Urothelium cell line (cell line): ENCODE measurements around the gene ASB11.

ENCODE experiments used
- DNase-seq: peaks from one replicate; pipeline ENCODE4 v3.0.0; 2011; ENCODE audit warnings: low spot score, mixed read lengths
- FAIRE-seq: peaks from 2 replicates; lab custom pipeline; 2011; peaks lifted over from hg19 to GRCh38; lab: Jason Lieb, UNC

ASB11 gene, protein sequence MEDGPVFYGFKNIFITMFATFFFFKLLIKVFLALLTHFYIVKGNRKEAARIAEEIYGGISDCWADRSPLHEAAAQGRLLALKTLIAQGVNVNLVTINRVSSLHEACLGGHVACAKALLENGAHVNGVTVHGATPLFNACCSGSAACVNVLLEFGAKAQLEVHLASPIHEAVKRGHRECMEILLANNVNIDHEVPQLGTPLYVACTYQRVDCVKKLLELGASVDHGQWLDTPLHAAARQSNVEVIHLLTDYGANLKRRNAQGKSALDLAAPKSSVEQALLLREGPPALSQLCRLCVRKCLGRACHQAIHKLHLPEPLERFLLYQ

DNA sequence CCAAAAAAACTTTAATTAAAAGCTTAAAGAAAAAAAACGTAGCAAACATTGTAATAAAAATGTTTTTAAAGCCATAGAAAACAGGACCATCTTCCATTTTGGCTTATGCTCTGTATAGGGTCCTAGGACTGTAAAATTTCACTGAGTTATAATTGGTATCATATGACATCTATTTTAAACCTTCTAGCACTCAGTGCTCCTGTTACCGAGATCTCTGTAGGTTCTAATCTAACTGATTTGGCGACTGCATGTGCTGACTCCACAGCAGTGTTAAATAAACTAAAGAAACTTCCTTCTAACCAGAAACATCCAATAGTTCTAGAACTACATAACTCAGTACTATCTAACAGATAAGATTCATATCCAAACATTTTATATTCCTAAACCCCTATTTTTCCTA, at the start of gene ASB11:
ASB11 (minus strand) TSS at position 132 of the 400 bp plus-strand sequence; CDS start at position 97, 35 bp downstream.
- FAIRE-seq: no peak
- no peak for DNase-seq

DNA sequence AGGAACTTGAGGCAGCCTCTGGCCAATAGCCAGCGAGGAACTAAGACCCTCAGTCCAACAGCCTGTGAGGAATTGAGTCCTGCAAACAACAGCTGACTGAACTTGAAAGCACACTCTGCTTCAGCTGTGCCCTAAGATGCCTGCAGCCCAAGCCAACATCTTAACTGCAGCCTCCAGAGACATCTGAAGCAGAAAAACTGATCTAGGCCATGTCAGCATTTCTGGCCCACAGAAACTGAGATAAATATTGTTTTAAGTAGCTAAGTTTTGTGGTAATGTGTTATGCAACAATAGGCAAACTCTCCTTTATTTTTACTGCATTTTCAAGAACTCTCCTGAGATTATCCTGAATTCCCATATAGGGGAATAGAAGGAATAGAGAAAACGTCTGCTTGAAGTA, 44.3 kb upstream of the ASB11 start:
- FAIRE-seq (no peak), DNase-seq (no peak)

DNA sequence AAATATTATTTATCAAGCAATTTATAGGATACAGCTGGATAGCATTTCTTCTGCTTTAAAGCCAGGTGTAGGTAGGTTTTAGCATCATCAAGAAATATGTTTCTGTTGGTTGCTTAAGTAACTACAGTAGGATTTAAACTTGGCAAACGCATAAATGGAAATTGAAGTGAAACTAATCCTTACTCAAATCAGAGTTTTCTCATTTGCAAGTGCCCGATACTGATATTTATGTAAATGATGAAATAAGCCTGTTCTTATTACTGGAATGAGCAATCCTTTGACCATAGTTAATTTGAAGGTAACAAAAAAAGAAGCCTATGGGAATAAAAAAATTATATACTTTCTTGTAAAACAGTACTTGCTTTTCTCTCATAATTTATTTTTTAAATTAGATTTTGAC, 43.1 kb upstream of the ASB11 start:
- no peak for DNase-seq
- no peak for FAIRE-seq

DNA sequence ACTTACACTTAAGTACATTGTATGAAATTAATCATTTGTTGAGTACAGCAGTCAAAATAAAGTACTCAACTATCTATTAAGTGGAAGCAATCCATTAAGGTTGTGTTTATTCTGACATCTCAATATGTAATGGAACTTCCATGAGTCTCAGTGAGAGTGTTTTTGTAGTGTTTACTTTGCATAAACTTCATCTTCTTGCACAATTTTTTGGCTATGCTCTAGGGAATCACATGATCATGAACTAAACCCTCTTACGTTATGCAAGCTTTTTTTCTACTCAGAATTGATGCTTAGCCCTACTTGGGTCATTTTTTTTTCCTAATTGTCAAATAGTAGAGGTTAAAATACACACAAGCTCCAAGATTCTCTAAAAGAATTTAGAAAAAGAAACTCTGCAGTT, 41.0 kb upstream of the ASB11 start:
- DNase-seq (no peak), FAIRE-seq (no peak)

DNA sequence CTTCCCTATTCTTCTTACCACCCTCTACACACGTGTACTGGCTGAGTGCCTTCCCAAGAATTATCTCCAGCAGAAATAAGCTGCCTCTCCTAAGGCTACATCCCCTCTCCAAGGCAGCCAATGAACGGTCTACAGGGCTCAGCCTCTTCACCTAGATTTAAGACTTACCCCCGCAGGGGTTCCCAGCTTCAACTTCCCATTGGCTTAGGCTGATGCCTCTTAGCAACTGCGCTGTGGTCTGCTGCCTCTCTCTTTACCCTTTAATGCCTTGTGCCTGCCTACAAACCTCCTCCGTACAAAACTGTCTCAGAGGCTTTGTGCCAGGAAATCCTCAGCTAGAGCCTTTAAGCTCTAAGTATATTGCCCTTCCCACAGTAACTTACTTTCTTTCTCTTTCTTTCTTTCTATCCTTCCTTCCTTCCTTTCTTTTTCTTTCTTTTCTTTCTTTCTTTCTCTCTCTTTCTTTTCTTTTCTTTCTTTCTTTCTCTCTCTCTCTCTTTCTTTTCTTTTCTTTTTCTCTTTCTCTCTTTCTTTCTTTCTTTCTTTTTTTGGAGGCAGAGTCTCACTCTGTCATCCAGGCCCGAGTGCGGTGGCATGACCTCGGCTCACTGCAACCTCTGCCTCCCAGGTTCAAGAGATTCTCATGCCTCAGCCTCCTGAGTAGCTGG, 35.0 kb upstream of the ASB11 start:
- DNase-seq (no peak), FAIRE-seq (no peak)

DNA sequence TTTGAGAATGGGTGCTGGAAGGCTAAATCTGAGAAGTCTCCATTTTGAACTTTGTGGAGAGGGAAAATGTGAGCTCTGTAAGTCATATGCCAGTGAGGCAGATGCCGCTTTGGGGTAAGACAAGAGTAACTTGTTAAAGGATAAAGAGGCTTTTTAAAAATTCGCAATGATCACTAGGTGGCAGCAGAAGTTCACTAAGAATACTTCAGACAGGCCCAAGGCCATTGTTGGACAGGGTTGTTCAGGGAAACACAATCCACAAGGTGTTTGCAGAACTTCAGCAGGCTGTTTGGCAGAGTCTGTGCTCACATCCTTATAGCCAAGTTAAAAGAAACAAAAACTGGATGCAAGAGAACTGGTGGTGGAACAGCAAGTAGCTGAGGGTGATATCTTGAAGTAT, 33.6 kb upstream of the ASB11 start:
- DNase-seq (peak; percentile 11), FAIRE-seq (no peak)

DNA sequence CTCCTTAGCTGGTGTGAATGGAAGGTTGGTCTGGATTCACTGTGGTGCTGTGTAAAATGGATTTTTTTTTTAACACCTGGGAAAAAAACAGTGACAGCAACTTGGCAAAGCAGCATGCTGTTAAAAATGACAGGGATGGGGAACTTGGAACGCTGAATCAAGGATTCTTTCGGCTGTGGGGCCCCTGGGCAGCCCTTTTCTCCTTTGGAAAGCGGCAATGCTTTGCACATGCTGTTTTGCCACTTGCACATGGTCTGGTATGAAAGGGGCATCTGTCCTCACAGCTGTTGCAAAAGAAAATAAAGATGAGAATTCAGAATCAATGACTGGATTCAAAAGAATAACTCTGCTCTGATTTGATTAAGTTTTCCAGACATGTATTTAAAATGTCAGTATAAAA, 30.5 kb upstream of the ASB11 start:
- no peak for FAIRE-seq
- no peak for DNase-seq

DNA sequence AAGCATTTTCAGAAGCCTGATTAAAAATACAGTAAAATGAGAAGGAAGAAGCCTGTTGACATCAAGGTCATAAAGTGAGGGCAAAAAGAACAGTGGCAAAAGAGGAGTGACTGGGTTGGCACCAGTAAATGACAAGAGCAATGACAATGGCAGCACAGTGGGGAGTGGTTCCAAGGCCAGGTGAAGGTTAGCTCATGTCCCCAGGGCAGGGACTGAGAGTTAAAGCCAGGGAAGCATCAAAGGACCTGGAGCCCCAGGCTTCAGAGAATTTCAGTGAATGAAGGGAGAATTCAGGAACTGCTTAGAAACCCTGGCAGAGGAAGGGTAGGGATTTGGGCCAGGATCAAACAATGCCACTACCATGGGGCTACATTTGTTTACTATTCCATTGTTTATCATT, 28.7 kb upstream of the ASB11 start:
- FAIRE-seq: no peak
- no peak for DNase-seq

DNA sequence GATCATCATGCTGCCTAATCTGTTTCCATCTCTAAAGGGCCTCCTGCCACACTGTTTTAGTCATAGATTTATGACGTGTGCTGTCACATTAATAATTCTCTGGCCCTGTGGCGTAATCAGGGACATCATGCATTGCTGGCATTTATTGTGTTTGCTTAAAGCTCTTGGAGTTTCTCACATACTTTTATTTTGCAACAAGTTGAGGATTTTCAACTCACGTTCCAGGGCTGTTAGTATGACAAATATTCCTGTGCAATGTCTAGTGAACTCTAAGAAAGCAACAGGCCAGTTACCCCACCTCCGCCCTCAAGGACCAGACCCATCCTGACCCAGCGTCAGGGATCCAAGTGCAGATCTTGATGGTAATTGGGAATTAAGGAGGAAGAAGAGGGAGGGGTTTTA, 27.6 kb upstream of the ASB11 start:
- no peak for FAIRE-seq
- no peak for DNase-seq

DNA sequence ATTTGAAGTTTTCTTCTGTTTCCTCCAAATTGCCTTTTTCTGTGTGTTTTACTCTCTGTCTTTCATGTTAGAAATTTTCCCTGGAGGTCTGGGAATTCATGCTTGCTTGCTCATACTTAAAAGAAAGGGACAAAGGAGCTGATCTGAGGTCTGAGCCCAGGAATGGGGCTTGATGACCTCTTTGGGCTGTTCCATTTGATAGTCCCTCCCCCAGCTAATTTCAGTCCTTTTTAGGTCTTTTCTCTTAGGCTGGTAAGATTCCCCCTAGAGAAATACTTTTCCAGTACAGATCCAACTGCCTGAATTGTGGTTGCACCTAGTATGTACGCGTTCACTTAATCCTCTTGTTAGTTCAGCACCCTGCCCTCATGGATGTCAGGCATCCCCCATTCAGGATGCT, 25.4 kb upstream of the ASB11 start:
- FAIRE-seq (no peak), DNase-seq (no peak)

DNA sequence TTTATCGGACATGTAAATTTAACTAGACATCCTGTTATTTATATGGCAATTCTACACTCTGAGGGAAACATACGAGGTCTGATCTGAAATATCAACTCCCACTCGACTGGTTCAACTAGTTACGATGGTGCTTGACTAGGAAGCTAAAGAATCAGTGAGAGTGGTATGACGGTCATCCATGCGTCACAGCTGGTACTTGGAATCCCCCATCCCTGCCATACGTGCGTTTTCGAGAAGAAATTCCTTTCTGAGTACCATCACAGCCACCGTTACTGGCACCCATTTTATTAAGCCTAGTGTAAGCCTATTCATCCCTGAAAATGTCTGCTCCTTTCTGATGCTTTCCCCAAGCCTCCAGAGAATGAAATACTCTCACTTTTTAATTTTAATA, 20.6 kb upstream of the ASB11 start:
- FAIRE-seq (no peak), DNase-seq (peak; percentile 1)

DNA sequence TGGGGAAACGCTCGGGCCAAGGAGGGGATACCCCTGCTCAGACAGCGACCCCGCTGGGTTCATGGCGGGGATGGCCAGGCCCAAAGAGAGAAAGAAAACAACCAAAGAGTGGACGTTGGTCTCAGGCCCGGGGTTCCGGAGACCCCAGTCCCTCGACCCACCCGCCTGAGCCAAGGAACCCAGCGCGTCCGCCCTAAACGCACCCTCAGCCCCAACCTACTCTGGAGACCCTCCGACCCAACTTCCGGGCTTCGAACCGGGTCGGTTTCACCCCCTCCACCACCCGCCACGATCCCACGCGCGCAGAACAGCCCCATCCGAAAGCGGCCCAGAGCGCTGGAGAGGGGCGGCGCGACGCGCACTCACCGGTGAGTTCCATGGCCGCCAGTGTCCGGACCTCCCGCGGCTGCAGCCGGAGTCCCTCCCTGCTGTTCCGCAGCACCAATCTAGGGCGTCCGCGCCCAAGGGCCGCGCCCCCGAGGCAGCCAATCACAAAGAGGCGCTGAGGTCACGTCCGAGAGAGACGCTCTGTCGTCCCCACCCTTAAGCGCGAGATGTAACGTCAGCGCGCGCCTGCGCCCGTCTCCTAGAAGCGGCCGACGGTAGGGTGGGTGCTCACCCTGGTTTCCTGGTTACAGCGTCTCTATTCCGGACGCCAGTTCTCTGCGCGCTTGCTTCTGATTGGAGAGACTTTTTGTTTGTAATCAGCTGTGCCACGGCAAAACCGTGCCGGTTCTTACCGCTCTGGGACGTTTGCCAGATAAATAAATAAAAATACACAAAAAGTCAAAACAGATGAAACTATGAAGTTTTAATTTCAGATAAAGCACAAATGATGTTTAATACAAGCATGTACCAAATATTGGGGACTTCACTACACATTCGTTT, 19.9 kb upstream of the ASB11 start, which contains the start of gene PIGA:
PIGA (minus strand) TSS at position 389 of the 888 bp plus-strand sequence. CDS start 3,593 bp downstream, outside the sequence.
- FAIRE-seq (no peak), DNase-seq (peak; percentile 83)

DNA sequence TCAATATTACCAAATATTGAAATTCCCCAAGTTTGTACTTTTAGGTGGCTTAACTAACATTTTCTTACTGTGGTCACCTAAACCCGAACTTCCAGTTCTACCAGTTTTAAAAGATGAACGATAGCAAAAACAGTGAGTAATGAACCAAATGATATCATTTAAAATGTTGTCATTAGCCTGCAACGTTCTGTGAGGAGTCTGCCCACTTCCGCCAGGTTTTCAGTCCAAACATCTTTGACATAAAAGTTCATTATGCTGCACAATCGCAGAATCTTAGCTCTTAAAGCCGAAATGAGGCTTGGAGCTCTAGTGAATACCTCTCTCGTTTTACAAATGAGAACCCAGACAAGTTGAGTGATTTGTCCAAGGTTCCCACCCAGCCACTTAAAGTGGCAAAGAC, 19.1 kb upstream of the ASB11 start:
- FAIRE-seq (no peak), DNase-seq (no peak)

DNA sequence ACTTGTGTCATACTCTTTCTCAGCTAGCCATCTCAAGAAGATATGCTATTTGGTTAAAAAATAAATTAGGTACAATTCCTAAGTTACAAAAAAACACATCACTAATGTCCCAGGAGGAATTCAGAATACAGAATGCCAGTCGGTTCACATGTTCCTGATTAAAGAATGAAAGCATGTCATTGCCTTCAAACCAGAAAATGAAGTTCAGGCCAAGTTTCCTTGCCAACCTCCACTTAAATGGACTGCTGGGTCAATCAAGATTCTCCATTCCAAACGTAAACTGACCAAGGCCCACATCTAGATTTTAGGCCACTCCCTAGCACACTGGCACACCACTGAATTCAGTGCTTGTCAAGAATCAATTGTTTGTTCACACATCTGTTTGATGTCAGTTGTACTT, 13.4 kb upstream of the ASB11 start:
- no peak for FAIRE-seq
- DNase-seq: no peak

DNA sequence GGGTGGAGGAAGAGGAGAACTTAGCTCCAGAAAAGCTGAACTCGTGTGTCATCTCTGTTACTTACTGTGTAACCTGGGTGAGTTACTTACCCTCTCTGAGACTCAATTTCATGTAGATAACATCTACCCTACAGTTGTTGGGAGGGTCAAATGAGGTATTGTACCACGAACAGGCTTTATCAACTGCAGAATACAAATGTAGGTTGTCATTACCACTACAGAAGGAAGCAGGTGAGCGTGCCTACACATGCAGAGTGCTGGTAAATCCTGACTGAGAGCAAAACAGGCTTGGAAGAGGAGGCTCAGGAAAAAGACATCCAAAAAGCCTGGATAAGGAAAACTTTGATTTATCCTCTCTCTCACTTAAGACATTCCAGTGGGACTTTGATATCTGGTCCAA, 12.7 kb upstream of the ASB11 start:
- FAIRE-seq (no peak), DNase-seq (no peak)

DNA sequence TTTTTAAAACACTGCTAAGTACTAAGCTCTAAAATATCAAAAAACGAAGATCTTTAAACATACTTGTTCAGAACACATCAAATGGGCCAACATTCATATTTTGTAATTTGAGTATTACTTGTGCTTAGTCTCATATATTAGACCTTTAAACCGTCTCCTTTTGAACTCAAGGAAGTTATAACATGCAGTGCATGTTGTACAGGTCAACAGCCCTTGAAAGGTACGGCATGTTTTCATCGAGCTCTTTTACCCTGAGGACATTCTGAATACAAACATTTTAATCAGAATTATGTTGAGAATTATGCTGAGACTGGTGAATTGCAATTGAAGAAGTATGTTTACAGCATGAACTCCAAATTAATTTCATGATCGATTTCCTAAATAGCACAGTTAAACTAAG, 7.0 kb upstream of the ASB11 start:
- no peak for DNase-seq

DNA sequence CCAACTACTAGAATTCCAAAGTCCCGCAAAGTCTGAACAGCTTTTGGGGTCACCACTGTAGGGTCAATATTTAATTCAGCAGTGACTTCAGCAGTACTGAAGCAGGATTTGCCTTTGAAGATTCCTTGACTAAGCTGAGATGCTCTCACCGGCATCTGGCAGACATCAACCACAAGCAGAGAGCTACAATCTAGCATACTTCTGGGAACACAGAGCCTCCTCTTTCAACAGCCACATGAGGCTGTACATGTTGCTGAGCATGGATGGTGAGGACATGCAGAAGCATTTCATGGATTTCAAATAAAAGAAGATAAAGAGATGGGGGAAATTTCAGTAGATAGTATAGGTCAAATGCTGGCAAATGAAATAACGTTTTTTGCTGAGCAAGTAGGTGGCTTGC, 6.6 kb upstream of the ASB11 start:
- FAIRE-seq (no peak), DNase-seq (no peak)

More for the DNA sequence above, 7.0 kb upstream of the ASB11 start:
- FAIRE-seq: no peak

DNA sequence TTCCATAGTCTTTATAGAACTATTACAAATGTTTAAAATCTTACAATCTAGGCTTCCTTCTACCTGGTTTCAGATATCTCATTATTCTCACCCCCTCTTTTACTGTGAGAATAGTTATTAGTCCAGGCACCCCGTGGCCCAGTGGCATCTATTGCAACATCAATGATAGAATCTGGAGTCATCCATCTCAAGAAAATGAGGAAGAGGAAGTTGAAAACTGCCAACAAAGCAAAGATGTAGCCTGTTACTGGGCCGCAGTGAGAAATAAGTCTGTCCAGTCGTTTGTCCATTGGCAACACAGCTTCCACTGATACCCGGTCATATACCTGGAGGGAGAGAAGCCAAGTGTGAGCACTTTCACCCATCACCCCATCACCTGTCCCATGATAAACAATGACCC, 6.0 kb upstream of the ASB11 start:
- FAIRE-seq (no peak), DNase-seq (no peak)

DNA sequence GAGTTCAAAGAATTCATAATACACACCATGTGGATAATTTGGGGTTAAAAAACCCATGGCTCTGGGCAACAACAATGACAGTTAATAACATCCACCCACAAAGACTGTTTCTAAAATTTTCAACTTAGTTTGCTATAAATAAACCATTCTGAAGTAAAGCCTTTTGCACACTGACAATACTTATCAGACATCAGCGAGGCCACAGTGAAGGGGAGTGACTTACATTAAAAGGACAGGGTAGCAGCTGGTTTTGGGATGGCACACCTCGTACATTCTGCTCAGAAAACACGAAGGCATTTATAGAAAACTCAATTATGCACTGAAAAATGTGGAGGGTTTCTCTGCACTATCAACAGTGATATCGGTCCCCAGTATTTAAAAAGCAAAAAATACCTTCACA, 4.9 kb upstream of the ASB11 start:
- FAIRE-seq (no peak), DNase-seq (no peak)

DNA sequence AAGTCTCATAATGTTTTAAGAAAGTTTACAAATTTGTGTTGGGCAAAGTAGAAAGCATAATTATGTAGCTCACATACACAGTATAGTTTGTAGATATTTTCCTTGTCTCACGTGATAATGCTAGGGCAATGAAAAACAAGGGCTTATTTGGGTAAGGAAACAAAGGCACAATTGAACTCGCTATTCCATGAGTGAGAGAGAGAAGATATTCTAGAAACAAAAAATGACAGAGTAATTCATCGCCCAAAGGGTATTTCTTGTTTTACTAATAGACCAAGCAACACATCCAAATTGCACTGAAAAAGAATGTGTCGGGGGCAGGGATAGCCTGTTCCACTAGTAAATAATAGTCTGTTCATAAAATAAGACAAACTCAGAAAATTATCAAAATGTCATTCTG, 3.6 kb upstream of the ASB11 start:
- DNase-seq (no peak), FAIRE-seq (no peak)

DNA sequence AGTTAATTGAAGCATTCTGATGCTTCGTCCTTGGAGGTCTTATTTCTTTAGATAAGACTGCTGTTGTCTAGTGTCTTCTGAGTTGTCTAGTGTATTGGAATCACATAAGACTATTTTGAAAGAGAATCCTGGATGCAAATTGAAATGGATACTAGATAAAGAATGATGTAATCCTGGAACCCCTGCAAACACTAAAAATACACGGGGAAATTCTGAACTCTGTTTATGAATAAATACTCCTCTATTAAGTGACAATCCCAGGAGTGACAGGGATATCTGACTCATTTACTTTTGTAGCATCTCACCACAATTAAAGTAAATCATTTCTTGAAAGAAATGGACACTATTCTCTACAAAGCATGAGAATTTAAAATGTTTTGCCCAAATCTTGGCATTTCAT, 968 bp downstream of the ASB11 start:
- FAIRE-seq: no peak
- DNase-seq: no peak

DNA sequence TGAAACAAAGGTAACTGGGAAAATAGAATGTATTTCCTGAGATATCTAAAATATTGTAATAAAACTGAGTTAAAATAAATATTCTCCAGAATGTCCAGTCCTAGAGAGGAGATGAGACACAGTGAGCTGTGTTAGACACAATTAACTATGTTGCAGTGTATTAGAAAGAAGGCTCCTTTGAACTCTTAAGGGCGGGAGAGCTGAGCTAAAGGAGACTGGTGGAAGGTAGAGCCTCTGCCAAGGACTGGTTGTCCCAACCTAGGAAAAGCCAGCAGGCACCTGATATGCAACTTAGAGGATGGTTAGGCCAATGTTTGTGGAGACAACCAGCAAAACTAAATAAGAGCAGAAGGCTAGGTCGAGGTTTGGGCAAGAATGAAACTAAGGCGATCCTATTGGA, 4.3 kb downstream of the ASB11 start:
- DNase-seq: no peak
- no peak for FAIRE-seq
